ENCODE measurements around the gene TM4SF20. TPM values are rescaled to one million over a fixed set of nuclear protein-coding genes. Genes with fewer than 3 reads are reported as not detected.
"Not testable (repeated sequence)": the region's sequence is repeated elsewhere in the genome, so short reads cannot be mapped to it uniquely, and the experiment has no call there.

The TM4SF20 gene
- total RNA-seq, 1 experiment from 2014 or later, result not detected

GRCh38 chr2:227383686-227384085 lies 4.6 kb upstream of the TM4SF20 start:
- CTCF ChIA-PET, result interaction anchor here (1.4 kb wide), 1 partner anchor 145 kb away, joined by 4 read pairs; no protein-coding TSS in a partner anchor

GRCh38 chr2:227382241-227382835 lies 3.2 kb upstream of the TM4SF20 start:
- H3K27me3 Mint-ChIP-seq (ENCODE audit: low read depth); H3K9me3 Mint-ChIP-seq; H3K27ac Mint-ChIP-seq; ATAC-seq; H3K4me1 Mint-ChIP-seq; H3K36me3 Mint-ChIP-seq; H3K4me3 Mint-ChIP-seq; POLR2A ChIA-PET; DNase-seq (ENCODE audit: low spot score): not testable (repeated sequence)
- CTCF ChIA-PET, result interaction anchor here (1.4 kb wide), 1 partner anchor 144 kb away, joined by 4 read pairs; no protein-coding TSS in a partner anchor

More at GRCh38 chr2:227383686-227384085, 4.6 kb upstream of the TM4SF20 start:
- H3K27me3 Mint-ChIP-seq (ENCODE audit: low read depth), result no peaks in the 10 kb centered on the region
- TF ChIP-seq ZNF671 (CRISPR knock-in tag; IDR thresholded peaks at IDR 0.05) (no peak), NR1H2 (CRISPR knock-in tag; IDR thresholded peaks at IDR 0.05) (no peak), TEAD4 (CRISPR knock-in tag; IDR thresholded peaks at IDR 0.05) (no peak), HMGXB4 (CRISPR knock-in tag; IDR thresholded peaks at IDR 0.05) (no peak)
- no peak overlapping the region for H3K4me3 Mint-ChIP-seq
- H3K4me1 Mint-ChIP-seq, result no peaks in the 10 kb centered on the region
- ATAC-seq (no peak), DNase-seq (ENCODE audit: low spot score) (no peak)
- H3K36me3 Mint-ChIP-seq, result no peaks in the 10 kb centered on the region
- no peaks in the 10 kb centered on the region for H3K9me3 Mint-ChIP-seq
- POLR2A ChIA-PET, result no interaction called here
- H3K27ac Mint-ChIP-seq, result no peak overlapping the region

GRCh38 chr2:227378371-227378782 lies 729 bp downstream of the TM4SF20 start:
- TF ChIP-seq ELF4 (CRISPR knock-in tag; IDR thresholded peaks at IDR 0.05; ENCODE audit: low read depth), result no peak
- TF ChIP-seq MLX (CRISPR knock-in tag; IDR thresholded peaks at IDR 0.05), result no peak
- no peak for TF ChIP-seq ZNF138 (CRISPR knock-in tag; conservative IDR thresholded peaks at IDR 0.05)
- no peak for TF ChIP-seq PRRX2 (CRISPR knock-in tag; IDR thresholded peaks at IDR 0.05)
- no peak for TF ChIP-seq USF2 (CRISPR knock-in tag; IDR thresholded peaks at IDR 0.05)
- no peak for TF ChIP-seq MYBL2 (CRISPR knock-in tag; IDR thresholded peaks at IDR 0.05)
- TF ChIP-seq, protein P1, sequence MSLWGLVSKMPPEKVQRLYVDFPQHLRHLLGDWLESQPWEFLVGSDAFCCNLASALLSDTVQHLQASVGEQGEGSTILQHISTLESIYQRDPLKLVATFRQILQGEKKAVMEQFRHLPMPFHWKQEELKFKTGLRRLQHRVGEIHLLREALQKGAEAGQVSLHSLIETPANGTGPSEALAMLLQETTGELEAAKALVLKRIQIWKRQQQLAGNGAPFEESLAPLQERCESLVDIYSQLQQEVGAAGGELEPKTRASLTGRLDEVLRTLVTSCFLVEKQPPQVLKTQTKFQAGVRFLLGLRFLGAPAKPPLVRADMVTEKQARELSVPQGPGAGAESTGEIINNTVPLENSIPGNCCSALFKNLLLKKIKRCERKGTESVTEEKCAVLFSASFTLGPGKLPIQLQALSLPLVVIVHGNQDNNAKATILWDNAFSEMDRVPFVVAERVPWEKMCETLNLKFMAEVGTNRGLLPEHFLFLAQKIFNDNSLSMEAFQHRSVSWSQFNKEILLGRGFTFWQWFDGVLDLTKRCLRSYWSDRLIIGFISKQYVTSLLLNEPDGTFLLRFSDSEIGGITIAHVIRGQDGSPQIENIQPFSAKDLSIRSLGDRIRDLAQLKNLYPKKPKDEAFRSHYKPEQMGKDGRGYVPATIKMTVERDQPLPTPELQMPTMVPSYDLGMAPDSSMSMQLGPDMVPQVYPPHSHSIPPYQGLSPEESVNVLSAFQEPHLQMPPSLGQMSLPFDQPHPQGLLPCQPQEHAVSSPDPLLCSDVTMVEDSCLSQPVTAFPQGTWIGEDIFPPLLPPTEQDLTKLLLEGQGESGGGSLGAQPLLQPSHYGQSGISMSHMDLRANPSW (CRISPR knock-in tag; conservative IDR thresholded peaks at IDR 0.05; ENCODE audit: low read depth), result no peak
- TF ChIP-seq GTF2I (CRISPR knock-in tag; conservative IDR thresholded peaks at IDR 0.05), result no peak
- no peak for TF ChIP-seq TEAD4 (CRISPR knock-in tag; IDR thresholded peaks at IDR 0.05)
- TF ChIP-seq NFYB (CRISPR knock-in tag; conservative IDR thresholded peaks at IDR 0.05; ENCODE audit: low read depth), result no peak
- TF ChIP-seq, protein P2, sequence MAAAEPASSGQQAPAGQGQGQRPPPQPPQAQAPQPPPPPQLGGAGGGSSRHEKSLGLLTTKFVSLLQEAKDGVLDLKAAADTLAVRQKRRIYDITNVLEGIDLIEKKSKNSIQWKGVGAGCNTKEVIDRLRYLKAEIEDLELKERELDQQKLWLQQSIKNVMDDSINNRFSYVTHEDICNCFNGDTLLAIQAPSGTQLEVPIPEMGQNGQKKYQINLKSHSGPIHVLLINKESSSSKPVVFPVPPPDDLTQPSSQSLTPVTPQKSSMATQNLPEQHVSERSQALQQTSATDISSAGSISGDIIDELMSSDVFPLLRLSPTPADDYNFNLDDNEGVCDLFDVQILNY (CRISPR knock-in tag; IDR thresholded peaks at IDR 0.05), result no peak
- no peak for TF ChIP-seq ZBTB21 (CRISPR knock-in tag; IDR thresholded peaks at IDR 0.05; ENCODE audit: borderline replicate concordance)
- TF ChIP-seq GABPB1 (CRISPR knock-in tag; IDR thresholded peaks at IDR 0.05), result no peak
- TF ChIP-seq ZNF317 (CRISPR knock-in tag; IDR thresholded peaks at IDR 0.05; ENCODE audit: borderline replicate concordance, low read depth), result no peak
- no peak for TF ChIP-seq ZNF671 (CRISPR knock-in tag; IDR thresholded peaks at IDR 0.05)
- no peak for TF ChIP-seq FOXJ3 (CRISPR knock-in tag; IDR thresholded peaks at IDR 0.05; ENCODE audit: borderline replicate concordance)
- no peak overlapping the region for H3K27ac Mint-ChIP-seq
- H3K4me1 Mint-ChIP-seq, result peaks cover 9% of the 10 kb centered on the region
- CTCF ChIA-PET, result interaction anchor here (1.8 kb wide), 1 partner anchor 253 kb away, joined by 4 read pairs; no protein-coding TSS in a partner anchor
- DNase-seq (ENCODE audit: low spot score), result no peak
- ATAC-seq, result no peak
- H3K27me3 Mint-ChIP-seq (ENCODE audit: low read depth), result no peaks in the 10 kb centered on the region
- H3K9me3 Mint-ChIP-seq, result no peaks in the 10 kb centered on the region
- H3K36me3 Mint-ChIP-seq, result no peaks in the 10 kb centered on the region
- no peak overlapping the region for H3K4me3 Mint-ChIP-seq
- POLR2A ChIA-PET, result no interaction called here

Data from WTC11 (cell line).